8988T (cell line): ENCODE measurements around the gene TACR2.

Experiments used
- DNase-seq: peaks from one replicate; pipeline ENCODE4 v3.0.0; 2011

The TACR2 gene

DNA sequence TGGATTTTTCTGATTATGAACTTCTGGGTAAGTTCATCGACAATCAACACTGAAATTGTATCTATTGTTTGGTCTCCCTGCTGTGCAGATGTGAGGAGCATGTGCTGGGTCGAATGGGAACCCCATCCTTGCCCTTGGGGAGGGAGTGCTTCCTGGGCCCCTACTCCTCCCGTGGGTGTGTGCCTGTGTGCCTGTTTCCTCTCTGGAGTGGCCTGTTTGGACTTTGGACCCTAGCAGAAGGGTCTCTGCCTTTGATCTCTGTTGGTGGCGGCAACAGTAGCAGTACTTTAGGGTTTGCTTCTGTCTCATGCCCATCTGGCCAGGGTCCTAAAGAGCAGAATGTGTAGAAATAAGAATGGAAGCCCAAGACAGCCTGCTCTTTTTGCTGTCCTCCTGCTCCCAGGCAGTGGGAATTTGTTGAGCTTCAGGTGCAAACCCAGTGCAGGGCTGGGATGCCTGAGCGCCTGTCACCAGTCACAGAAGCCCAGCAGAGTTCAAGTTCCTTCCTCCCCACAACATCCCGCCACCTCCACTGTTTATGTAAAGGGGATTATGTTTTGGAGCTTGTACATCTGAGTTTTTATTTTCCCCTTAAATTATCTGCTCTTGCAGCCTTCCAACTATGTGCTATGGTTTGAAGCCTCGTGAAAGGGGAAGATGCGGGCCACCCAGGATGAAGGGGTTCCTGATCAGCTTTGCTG lies 1.5 kb upstream of the TACR2 start:
- DNase-seq, result no peak

DNA sequence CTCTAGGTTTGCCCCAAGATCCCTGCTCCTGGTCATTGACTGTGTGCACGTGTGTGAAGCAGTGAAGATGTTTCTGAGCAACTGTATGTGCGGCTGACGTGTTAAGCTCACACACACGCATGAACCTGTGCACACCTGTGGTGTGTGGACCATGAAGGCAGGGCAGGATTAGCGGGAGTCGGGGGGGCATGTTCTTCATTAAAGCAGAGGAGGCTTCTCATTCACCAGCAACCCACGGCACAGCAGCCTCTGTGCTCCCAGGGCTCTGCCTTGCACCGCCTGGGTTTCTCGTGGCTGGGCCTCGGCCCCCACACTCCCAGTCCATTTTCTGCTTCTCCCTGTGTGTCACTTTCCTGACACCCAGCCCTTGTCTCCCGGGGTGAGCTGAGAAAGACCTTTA lies 824 bp upstream of the TACR2 start:
- no peak for DNase-seq

DNA sequence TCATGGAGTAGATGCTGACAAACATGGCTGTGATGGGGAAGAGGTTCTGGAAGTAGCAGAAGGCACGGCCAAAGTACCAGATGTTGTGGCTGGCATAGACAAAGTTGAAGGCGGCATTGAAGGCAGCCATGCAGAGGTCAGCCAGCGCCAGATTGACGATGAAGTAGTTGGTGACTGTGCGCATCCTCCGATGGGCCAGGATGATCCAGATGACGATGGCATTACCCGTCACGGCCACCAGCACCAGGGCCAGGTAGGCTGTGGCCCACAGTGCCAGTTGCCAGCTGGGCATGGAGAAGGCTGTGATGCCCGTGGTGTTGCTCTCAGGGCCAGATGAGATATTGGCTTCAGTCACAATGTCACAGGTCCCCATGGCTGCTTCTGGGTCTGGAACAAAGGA lies 767 bp downstream of the TACR2 start:
- no peak for DNase-seq

DNA sequence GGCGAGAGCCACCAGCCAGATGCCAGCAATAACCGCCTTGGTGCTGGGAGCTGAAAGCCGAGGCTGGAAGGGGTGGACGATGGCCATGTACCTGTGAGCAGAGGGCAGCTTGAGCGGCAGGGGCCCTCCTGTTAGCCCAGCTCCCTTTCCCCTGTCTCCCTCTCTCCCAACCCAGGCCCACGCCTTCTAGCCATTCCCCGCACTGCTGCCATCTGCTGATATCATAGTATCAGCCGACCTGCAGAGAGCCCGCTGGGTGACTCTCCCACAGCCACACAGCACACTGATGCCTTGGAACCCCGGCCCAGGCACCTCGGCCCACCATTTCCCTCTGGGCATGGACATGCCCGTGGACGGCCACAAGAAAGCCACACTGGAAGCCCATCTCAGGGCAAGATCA lies 1.7 kb downstream of the TACR2 start:
- DNase-seq, result no peak

DNA sequence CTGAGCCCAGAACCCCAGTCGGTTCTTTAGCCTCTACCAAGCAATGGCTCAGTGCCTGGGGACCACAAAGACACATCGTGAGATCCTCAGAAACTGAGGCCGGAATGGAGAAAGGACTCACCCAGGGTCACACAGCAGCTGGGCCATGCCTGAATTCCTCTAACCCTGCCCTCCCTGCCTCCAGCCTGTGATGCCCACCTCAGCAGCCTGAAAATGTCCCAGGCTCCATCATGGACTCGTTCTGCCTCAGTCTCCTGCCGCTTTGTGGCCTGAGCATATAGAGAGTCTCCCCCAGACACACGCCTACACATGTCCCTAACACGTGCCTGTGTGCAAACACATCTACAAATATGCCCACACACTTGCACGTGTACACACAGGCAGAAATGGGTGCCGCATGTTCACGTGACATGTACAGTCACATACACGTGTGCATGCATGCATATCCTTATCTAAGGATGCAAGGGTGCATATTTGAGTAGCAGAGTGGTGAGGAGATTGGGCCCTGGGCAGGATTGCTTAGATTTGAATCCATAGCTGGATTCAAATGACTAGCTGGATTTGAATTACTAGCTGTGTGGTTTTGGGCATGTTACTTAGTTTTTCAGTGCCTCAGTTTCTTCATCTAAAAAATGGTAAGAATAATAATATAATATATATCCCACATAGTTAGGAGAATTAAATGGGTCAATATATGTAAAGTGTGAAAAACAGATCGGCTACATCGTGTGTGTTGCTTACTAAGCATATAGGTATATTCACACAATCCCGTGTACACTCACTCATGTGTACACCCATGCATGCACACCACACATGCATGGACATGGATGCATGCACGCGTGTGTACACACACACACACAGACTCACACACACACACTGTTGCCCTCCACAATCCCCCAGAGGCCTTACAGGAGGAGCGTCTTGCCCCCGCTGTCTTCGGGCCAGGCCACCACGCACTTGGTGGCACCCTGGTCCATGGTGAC lies 2.4 kb downstream of the TACR2 start:
- no peak for DNase-seq

DNA sequence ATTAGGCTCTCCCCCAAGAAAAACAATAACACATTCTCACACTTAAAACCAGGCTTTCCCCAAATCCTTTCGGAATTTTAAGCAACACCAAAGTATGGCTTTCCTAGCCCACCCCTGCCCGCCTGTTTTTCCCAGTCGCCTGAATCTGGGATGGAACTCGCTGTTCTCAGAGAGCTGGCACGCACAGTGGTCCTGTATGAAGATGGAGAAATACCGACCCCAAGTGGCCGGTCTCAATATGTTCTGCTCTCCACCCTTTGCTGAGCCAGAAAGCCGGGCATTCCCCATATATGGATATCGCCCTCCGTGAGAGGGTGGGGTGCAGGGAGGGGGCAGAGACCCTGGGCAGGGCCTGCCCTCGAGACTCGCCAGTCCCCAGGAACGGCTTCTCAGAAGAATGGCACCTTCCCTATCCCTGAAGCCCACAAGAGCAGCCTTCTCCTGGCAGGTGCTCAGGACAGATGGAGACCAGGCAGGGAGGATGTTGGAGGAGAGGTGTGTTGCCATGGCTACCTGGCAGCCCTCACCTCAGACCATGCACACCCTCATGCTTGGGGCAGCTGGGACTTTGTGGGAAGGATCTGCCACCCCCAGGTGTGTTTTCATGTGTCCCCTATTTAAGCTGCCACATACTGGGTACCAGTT lies 3.4 kb downstream of the TACR2 start:
- peak; percentile 70 for DNase-seq

DNA sequence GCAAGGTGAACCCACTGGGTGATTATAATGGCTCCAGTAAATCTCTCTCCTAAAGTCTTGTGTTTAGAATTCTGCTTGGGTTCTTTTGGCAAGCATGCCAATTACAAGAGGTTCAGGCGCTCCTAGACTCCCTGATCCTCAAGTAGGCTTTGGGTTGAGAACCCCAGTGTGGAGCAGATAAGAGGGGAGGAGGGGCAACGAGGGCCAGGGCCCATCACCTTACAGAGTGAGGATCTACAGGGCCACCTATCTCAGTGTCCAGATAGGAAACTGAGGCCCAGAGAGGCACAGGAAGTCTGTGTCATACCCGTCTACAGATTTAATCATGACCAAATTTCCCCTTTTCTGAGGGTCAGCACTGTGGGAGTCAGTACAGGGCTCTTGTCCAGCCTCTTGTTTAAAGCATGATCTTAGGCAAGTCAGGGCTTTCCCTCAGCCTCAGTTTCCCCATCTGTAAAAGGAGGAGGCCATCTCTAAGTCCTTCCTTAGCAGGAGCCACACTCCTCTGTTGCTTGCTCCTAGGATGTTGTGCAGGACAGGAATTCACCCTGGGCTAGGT lies 4.4 kb downstream of the TACR2 start:
- DNase-seq, result no peak

DNA sequence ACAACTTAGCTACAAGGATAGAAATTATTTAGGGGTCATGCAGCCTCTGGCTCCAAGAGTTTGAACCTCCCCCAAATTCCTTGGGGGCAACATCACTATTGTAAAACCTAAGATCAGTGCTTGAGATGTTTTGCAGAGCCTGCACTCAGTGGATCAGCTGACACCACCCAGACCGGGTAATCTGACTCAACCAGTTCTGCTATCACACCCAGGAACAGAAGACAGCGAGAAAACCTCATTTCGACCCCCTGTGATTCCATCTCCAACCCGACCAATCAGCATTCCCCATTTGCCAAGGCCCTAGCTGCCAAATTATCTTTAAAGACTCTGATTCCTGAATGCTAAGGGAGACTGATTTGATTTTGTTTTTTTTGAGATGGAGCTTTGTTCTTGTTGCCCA lies 5.2 kb downstream of the TACR2 start:
- no peak for DNase-seq

DNA sequence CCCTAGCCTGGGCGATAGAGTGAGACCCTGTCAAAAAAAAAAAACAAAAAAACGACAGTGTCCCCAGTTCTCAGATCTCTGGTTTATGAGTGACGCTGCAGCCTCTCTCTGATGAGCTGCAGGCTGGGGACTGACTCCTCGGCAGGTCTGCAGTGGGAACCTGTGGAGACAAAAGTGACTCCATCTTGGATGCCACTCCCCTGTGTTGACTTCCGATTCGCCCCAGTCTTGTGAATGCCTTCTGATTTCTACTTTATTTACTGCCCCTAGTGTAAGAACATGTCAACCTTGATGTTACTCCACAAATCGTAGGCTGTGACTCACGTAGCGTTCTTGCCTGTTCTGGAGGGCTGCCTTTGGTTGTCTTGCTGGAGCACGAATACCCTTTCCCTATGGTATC lies 6.2 kb downstream of the TACR2 start:
- no peak for DNase-seq

DNA sequence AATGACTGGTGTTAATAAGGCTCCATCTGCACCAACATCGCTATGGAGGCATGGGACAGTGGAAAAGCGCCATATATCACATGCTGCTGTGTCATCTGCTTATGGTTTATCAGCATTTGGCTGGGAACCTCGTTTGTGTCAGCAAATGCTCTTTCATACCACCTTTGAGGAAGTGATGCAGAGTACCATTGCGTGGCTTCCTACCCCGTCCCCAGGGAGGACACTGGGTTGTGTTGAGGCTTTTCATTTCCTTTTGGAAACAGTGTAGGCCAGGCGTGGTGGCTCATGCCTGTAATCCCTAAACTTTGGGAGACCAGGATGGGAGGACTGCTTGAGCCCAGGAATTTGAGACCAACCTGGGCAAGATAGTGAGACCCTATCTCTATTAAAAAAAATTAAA lies 6.8 kb downstream of the TACR2 start:
- DNase-seq, result no peak

DNA sequence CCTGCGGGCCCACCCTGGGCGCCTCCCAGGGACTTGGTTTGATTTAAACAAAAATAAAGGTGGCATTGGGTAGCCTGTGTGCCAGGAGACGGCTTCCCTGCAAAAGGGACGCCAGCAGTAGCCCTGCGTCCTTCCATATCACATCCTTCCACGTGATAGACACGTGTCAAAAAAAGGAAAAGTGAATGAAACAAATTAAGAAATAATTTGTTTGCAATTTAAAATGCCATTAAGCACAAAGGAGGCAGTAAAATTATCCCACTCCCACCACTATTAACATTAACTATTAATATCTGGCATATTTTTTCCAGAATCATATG lies 7.6 kb downstream of the TACR2 start:
- DNase-seq, result no peak

DNA sequence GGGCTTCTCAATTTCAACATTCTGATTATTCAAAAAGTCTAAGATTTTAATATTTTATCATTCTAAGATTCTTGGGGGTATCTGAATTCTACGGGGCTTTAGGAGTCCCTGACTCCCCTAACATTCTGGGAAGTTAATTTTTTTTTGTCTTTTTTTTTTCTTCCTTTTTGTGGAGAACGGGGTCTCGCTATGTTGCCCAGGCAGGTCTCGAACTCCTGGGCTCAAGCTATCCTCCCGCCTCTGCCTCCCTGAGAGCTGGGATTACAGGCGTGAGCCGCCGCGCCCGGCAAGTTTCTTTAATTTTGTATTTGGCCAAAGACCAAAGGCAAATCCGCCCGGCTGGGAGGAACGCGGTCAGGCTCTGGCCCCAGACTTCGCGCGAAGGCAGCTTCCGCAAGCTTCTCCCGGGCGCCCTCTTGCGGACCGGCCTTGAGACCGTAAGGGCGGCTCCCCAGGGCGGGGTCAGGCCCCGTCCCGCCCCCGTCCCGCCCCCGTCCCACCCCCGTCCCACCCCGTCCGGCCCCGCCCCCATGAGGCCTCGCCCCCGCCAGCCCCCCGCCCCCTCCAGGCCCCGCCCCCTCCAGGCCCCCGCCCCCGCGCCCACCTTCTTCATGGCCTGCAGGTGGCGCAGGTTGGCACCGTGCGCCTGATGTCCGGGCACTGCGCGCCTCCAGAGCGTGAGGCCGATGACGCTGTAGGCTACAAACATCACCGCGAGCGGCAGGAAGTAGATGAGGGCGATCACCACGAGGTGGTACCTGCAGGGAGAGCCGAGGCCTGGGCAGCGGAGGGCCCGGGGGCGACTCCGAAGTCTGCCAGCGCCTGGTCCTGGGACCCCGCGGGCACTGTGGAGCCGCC lies 8.2 kb downstream of the TACR2 start:
- DNase-seq, result peak; percentile 85

DNA sequence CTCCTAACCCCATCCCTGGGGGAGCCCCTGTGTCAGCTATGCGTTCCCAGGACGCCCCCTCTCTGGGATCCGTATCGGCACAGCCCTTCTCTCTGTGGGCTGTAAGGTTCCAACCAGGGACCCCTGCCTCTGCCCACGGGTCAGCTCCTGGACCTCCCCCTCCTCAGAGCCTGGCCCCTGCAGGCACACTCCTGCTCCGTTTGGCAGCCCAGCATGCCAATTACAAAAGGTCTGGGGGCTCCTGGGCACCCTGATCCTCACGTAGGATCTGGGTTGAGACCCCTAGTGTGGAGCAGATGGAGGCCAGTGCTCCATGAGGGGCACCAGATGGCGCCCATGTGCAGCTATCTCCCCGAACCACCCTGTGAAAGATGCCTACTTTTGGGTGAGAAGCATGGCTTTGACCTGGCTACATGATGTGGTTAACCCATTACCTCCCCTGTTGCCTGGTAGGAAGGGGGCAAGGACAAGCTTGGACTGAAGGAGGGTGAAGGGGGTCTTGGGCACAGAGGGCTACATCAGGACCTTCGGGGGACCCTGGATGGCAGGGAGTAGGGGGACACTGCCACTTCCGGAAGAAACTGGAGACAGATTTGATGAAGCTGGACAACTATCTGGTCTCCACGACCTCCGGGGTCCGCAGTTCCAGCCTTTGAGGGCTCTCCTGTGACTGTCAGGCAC lies 9.0 kb downstream of the TACR2 start:
- DNase-seq, result peak; percentile 67

DNA sequence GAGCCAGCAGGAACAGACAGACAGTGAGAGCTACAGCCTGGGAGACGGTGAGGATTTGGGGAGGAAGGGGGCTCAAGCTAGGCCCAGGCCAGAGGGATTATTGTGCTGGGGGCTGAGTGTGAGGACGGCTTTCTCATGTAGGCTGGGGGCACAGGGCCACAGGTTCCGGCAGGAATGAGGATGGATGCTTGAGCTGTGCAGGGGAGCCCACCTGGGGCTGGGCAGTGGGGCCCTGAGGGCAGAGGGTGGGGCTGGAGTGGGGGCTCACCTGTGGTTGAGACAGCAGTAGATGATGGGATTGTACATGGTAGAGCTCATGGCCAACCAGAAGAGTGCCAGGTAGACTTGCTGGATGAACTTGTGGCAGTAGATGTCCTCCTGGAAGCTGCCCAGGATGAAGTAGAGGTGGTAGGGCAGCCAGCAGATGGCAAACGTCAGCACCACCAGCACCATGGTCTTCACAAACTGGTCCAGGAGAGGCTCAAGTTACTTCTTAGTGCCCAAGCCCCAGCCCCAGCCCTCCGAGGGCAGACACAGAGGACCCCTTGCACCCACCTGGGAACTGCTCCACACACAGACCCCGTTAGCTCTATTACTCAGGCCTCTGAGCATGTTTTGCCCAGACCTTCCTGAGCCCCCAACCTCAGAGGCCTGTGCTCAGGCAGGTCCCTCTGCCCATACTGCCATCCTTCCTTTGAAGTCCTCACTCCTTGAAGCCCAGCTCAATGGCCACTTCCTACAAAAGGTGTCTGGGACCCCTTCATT lies 9.7 kb downstream of the TACR2 start:
- DNase-seq, result no peak

DNA sequence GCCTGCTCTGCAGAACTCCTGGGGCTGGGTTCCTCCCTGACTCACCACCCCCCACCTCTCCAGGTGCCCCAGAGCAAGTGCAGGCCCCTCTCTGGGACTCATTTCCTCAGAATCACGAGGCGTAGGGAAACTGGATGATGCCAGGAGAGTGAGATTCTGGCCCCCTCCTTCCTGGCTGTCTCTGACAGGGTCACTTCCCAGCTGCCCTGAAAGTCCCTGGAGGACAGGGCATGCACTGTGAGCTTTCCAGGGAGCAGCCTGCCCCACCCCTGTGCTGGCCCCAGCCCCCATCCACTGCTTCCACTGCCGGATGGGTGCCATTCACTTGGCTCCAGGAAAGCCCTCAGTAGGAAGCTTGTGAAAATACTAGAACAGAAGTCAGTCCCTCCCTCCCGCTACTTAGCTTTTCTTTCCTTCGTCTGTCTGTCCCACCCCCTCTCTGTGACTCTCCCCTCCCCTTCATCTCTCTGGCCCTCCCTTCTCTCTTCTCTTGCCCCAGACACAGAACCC lies 10.4 kb downstream of the TACR2 start:
- DNase-seq, result no peak

DNA sequence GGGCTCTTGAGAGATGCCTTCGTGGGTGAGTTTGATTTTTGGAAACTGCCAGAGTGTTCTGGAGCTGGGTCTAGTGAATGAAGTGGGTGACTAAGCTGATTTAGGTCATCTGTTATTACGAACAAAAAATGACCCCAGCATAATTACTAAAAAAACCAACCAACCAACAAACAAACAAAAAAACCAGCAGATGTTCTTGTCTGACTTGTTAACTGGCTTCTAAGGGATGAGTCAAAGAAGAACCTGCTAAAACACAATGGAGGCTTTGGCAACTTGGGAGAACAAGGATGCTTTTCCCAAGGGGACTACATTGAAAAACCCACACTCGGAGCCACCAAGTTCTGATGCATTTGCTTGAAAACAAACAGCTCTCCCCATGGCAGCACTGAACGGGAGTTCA lies 11.5 kb downstream of the TACR2 start:
- no peak for DNase-seq

DNA sequence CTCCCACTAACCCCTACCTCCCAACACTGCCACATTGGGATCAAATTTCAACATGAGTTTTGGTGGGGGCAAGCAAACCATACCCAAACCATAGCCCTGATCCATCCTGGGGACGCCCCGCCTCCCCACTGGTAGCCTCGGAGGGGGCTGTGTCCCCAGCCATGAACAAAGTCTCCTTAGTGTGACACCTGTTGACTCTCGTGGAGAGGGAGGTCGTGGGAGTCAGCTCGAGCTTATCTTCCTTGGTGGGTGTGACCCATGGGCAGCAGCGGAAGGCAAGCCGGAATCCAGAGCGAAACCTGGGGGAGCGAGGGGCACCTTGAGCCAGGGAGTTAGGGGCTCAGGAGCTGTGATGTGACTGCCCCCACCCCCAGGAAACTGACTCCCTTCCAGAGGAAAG lies 11.9 kb downstream of the TACR2 start:
- no peak for DNase-seq

DNA sequence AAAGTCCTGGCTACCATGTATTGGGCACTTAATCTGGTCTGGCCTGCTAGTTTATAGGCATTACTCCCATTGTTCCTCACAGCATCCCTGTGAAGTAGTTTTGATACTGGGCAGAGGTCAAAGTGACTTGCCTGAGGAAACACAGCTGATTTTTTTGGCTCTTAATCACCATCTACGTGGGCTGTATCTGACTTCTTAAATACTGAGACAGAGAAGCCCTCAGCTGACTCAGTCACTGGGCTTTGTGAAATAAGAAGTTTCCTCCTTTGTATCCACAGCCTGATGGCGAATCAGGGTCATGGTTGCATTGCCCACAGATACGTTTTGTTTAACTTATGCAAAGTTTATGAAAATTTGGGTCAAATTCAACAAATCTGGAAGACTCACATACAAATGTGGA lies 13.2 kb downstream of the TACR2 start:
- no peak for DNase-seq

DNA sequence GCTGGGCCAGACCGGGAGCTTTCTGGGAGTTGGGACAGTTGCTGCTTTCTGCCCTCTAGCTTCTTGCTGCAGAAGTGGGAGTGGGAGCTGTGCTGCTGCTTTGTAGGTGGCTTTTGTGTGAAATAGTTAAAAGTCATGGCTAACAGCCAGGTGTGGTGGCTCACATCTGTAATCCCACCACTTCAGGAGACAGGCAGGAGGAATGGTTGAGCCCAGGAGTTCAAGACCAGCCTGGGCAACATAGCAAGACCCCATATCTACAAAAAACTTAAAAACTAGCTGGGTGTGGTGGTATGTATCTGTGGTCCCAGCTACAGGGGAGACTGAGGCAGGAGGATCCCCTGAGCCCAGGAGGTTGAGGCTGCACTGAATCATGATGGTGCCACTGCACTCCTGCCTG lies 13.7 kb downstream of the TACR2 start:
- DNase-seq, result no peak

DNA sequence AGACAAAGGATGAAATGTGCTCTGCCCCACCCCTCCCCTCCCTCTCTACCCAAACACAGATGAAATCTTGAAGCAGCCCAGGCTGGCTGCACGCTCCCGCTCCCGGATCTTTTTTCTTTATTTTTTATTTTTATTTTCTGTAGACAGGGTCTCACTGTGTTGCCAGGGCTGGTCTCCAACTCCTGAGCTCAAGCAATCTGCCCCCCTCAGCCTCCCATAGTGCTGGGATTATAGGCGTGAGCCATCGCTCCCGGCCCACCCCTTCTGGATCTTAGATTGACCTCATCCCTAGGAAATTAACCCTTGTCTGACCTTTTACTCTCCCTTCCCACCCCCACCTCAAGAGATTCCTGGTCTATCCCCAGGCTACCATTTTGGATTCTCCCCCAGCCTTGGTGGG lies 14.3 kb downstream of the TACR2 start:
- DNase-seq, result no peak

DNA sequence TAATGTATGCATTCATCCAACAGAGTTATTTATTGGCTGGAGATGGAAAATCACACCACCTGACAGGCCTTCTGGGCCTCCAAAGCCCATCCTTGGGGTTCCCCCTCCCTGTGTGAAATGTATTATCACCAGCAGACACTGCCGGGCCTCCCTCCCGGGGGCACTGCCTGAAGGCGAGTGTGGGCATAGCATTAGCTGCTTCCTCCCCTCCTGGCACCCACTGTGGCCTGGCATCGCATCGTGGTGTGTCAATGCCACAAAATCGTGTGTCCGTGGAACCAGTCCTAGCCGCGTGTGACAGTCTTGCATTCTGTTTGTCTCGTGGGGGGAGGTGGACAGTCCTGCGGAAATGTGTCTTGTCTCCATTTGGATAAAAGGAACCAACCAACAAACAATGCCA lies 15.3 kb downstream of the TACR2 start:
- DNase-seq, result no peak
